HG02623 (cell line): Measurements from ENCODE around the gene PPIP5K1.

ENCODE experiments used
- ATAC-seq: cut with Tn5 transposase; IDR thresholded peaks from one replicate; pipeline ENCODE4 v1.9.1; 2021; ENCODE audit warnings: moderate library complexity; ENCODE audit not compliant: unreplicated experiment

The PPIP5K1 gene

DNA sequence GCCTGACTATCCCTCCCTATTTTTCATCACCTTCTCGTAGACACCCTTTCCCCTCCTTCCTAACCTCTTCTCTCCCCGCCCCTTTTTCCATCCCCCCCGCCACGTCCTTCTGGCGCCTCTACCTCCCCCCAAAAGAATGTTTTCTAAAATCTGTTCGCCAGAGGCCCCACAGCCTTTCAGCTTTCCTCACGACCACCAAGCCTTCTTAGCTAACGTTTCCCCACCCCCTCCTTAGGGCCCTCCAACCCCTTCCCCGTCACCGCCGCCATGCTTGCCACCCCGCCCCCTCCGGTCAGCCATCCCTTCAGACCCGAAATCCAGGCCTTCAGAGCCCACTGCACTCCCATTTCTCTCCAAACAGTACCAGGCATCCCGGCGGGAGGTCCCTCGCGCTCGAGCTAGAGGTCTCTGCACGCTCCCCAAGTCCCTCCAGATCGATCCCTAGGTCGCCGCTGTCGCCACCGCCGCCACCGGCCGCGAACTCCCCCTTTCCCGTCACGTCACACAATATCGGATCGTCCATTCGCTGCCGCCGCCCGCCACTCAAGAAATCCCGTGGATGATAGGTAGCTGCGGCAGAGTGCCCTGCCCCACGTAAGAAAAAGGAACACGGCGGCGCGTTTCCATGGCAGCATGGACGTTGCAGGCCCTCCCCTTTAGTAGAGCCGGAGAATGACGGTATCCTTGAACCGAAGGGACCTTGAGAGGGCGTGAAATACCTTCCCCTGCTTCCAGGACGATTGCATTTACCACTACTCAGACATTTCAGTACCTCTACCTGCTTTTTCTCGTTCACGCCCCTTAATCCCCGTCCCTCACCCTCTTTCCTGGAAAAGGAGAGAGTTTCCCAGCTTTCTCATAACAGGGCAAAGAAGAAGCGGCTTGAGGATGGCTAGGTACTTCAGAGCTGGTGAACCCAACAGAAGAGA is 97.1 kb downstream of the PPIP5K1 start, which contains the start of gene TP53BP1:
TSS of gene TP53BP1 (minus strand) at position 484 of the 929 bp plus-strand sequence. CDS start at position 371, 113 bp downstream.
- peak; percentile 98 for ATAC-seq

DNA sequence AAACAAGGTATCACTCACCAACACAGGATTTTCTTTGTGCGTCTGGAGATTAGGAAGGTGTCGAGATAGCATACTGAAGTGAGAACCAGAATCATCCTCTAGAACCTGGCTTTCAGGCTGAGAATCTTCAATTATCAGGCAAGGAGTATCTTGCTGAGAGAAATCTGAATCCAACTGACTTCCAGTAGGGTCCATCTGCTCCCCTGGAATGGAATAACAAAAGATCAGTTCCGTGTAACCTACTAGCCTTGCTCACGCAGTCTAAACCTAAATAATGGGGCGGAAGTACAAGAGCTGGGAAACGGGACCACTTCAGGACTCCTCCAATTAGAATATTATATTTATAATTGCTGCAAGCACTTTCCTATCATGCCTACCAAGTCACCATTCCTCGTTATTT is 97.7 kb downstream of the PPIP5K1 start:
- ATAC-seq = no peak

DNA sequence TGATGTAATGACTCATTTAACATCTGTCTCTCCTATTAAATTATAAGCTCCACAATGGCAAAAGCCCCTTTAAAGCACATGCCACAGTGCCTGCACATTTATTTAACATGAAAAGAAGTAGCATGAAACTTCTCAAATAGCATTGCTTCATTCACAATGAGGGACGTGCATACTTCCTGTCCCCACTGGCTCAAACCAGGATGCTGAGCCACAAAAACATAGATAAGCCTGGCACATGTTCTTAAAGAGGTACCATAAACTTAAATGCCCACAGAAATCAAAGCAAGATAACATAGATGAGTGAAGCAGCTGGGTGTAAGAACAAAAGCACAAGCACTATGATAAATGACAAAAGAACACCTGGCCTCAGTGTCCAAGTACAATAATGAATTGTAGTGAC is 100.8 kb downstream of the PPIP5K1 start:
- ATAC-seq = no peak

DNA sequence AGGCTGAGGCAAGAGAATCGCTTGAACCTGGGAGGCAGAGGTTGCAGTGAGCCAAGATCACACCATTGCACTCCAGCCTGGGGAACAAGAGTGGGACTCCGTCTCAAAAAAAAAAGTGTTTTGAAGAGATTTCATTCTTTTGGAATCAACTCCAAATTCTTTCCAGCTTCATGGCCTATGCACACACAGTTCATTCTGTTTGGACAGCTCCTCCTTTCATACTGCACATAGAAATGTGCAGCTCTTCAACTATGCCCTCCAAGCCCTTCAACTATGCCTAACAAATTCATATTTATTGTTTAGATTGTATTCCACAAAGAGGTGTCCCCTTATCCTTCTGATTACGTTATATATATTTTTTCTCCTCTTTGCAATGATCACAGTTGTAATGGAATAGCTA is 101.2 kb downstream of the PPIP5K1 start:
- no peak for ATAC-seq

DNA sequence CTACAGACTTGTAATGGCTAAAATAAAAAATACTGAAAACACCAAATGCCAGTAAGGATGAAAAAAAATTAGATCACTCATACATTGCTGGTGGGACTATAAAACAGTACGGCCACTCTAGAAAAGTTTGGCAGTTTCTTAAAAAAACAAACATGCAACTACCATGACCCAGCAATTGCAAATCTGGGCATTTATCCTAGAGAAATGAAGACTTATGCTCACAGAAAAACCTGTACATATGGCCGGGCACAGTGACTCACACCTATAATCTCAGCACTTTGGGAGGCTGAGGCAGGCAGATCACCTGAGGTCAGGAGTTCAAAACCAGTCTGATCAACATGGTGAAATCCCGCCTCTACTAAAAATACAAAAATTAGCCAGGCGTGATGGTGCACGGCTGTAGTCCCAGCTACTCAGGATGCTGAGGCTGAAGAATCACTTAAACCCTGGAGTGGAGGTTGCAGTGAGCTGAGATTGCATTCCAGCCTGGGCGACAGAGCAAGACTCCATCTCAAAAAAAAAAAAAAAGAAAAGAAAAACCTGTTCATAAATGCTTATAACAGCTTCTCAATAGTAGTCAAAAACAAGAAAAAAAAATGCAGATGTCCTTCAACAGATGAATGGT is 102.6 kb downstream of the PPIP5K1 start:
- ATAC-seq = no peak

DNA sequence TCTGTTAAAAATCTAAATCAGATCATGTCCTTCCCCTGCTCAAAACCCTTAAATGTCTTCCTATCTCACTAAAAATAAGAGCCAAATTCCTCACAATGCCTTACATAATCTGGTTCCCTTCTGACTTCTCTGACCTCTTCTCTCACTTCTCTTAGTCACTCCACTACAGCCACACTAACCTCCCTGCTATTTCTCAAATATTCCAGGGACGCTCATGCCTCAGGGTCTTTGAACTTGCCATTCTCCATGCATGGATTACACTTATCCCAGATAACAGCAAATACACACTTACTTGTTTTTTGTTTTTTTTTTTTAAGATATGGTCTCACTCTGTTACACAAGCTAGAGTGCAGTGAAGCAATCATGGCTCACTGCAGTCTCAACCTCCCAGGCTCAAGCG is 105.6 kb downstream of the PPIP5K1 start:
- no peak for ATAC-seq
